ENCODE results near the gene UBL5.

DNA sequence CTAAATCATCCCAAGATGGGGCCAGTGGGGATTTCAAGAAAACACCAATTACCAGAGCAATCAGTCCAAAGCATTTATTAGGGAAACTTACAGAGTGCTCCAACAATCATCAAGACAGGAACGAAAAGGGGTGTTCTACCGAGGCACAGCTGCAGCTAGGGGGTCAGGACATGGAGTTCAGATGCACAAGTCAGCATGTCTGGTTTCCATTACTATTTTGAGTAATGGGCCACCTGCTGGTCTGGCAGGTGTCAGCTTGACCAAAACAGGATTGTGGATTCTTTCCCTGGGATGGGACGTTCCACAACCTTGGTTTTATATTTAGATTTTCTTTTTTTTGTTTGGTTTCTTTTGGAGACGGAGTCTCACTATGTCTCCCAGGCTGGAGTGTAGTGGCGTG is 3.9 kb upstream of the UBL5 start:
- no peak for TF ChIP-seq POLR2AphosphoS5 (IDR thresholded peaks at IDR 0.05; ENCODE audit: insufficient read depth in 1 of 2, low read depth in 1 of 2)
- TF ChIP-seq POLR2A (IDR thresholded peaks at IDR 0.05): no peak
- TF ChIP-seq, protein P1, sequence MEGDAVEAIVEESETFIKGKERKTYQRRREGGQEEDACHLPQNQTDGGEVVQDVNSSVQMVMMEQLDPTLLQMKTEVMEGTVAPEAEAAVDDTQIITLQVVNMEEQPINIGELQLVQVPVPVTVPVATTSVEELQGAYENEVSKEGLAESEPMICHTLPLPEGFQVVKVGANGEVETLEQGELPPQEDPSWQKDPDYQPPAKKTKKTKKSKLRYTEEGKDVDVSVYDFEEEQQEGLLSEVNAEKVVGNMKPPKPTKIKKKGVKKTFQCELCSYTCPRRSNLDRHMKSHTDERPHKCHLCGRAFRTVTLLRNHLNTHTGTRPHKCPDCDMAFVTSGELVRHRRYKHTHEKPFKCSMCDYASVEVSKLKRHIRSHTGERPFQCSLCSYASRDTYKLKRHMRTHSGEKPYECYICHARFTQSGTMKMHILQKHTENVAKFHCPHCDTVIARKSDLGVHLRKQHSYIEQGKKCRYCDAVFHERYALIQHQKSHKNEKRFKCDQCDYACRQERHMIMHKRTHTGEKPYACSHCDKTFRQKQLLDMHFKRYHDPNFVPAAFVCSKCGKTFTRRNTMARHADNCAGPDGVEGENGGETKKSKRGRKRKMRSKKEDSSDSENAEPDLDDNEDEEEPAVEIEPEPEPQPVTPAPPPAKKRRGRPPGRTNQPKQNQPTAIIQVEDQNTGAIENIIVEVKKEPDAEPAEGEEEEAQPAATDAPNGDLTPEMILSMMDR (IDR thresholded peaks at IDR 0.05): no peak
